ENCODE measurements around the gene RNU5B-1.
A peak's percentile ranks its signal among the peaks of the same experiment; 100 is the strongest.

Gene RNU5B-1

GRCh38 chr15:65311760-65312159, 7.3 kb downstream of the RNU5B-1 start:
- TF ChIP-seq, protein P1, sequence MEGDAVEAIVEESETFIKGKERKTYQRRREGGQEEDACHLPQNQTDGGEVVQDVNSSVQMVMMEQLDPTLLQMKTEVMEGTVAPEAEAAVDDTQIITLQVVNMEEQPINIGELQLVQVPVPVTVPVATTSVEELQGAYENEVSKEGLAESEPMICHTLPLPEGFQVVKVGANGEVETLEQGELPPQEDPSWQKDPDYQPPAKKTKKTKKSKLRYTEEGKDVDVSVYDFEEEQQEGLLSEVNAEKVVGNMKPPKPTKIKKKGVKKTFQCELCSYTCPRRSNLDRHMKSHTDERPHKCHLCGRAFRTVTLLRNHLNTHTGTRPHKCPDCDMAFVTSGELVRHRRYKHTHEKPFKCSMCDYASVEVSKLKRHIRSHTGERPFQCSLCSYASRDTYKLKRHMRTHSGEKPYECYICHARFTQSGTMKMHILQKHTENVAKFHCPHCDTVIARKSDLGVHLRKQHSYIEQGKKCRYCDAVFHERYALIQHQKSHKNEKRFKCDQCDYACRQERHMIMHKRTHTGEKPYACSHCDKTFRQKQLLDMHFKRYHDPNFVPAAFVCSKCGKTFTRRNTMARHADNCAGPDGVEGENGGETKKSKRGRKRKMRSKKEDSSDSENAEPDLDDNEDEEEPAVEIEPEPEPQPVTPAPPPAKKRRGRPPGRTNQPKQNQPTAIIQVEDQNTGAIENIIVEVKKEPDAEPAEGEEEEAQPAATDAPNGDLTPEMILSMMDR (IDR thresholded peaks at IDR 0.05; ENCODE audit: low read depth, low read length) = no peak
- H3K4me3 ChIP-seq (ENCODE audit: low read depth, low read length) = no peak overlapping the region
- DNase-seq = no peak
- H3K4me1 ChIP-seq = peaks cover 6% of the 10 kb centered on the region
- H3K36me3 ChIP-seq = no peaks in the 10 kb centered on the region
- no peaks in the 10 kb centered on the region for H3K9me3 ChIP-seq
- H3K27me3 ChIP-seq = no peaks in the 10 kb centered on the region

GRCh38 chr15:65312400-65312916, 8.0 kb downstream of the RNU5B-1 start:
- no peak overlapping the region for H3K4me3 ChIP-seq (ENCODE audit: low read depth, low read length)
- peaks cover 6% of the 10 kb centered on the region for H3K4me1 ChIP-seq
- no peaks in the 10 kb centered on the region for H3K27me3 ChIP-seq
- TF ChIP-seq, protein P1 (IDR thresholded peaks at IDR 0.05; ENCODE audit: low read depth, low read length) = peak; percentile 10; the same call in 1 of the 2 replicates
- no peaks in the 10 kb centered on the region for H3K9me3 ChIP-seq
- DNase-seq = peak; percentile 46
- H3K36me3 ChIP-seq = no peaks in the 10 kb centered on the region

DNA sequence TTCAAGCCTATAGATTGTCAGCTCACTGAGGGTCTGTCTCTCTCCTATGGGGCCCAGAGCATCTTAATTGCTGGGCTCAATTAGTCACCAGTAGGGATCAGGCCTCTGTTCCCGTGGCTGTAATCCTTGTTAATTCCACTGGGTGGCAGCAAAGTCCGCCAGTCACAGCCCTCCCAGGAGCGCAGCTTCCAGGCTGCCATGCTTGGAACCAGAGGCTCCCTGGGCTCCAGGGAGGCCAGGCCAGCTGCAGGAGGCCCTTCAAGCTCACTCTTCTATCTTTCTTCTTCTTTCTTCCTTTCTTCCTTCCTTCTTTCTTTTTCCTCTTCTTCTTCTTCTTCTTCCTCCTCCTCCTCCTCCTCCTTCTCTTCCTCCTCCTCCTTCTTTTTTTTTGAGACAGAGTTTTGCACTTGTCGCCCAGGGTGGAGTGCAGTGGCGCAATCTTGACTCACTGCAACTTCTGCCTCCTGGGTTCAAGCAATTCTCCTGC, 14.4 kb downstream of the RNU5B-1 start:
- no peak overlapping the region for H3K4me3 ChIP-seq (ENCODE audit: low read depth, low read length)
- no peaks in the 10 kb centered on the region for H3K9me3 ChIP-seq

DNA sequence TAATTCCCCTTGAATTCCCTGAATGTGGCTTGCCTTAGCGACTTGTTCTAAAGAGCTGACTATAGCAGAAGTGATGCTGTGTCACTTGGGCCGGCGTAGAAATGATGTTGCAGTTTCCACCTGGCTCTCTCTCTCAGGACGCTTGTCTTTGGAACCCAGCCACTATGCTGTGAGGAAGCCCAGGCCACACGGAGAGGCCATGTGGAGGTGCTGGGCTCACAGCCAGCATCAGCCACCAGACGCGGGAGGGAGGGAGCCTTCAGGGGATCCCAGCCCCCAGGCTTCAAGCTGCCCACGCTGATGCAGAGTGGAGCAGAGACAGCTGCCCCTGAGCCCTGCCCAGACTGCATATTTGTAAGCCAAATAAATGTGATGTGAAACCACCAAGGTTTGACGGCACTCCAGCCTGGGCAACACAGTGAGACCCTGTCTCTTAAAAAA, 18.6 kb downstream of the RNU5B-1 start:
- TF ChIP-seq, protein P1 (IDR thresholded peaks at IDR 0.05; ENCODE audit: low read depth, low read length) = no peak
- H3K27me3 ChIP-seq = no peaks in the 10 kb centered on the region
- peak; percentile 97 for DNase-seq
- H3K9me3 ChIP-seq = no peaks in the 10 kb centered on the region
- H3K4me3 ChIP-seq (ENCODE audit: low read depth, low read length) = no peak overlapping the region
- no peaks in the 10 kb centered on the region for H3K36me3 ChIP-seq
- H3K4me1 ChIP-seq = peaks cover 15% of the 10 kb centered on the region

More for the DNA sequence above, 14.4 kb downstream of the RNU5B-1 start:
- DNase-seq = peak; percentile 87
- Histone ChIP-seq H3K27me3 (no peaks in the 10 kb centered on the region), H3K4me1 (peaks cover 8% of the 10 kb centered on the region), H3K36me3 (no peaks in the 10 kb centered on the region)
- TF ChIP-seq, protein P1 (IDR thresholded peaks at IDR 0.05; ENCODE audit: low read depth, low read length) = peak; percentile 87

DNA sequence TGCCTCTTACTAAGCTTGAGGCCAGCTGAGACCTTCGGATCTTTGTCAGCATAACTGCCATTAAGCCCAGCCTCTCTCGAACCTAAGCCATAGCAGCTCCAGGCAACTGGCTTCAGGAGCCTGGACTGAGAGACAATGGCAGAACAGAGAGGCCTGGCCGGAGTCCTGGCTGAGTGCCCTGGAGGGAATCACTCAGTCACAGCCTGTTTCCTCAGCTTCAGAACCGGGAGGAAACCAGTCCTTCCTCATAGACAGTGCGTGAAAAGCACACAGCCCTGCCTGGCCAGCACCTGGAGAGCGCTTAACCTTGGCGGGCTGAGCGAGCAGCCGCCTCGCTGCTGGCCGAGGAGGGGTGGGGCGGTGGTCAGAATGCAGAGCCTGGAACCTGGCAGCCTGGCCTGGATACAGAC, 21.6 kb downstream of the RNU5B-1 start:
- TF ChIP-seq, protein P1 (IDR thresholded peaks at IDR 0.05; ENCODE audit: low read depth, low read length) = no peak
- peaks cover 15% of the 10 kb centered on the region for H3K4me1 ChIP-seq
- no peak overlapping the region for H3K4me3 ChIP-seq (ENCODE audit: low read depth, low read length)
- DNase-seq = peak; percentile 85
- H3K36me3 ChIP-seq = peaks cover 20% of the 10 kb centered on the region
- H3K9me3 ChIP-seq = no peaks in the 10 kb centered on the region
- H3K27me3 ChIP-seq = no peaks in the 10 kb centered on the region

DNA sequence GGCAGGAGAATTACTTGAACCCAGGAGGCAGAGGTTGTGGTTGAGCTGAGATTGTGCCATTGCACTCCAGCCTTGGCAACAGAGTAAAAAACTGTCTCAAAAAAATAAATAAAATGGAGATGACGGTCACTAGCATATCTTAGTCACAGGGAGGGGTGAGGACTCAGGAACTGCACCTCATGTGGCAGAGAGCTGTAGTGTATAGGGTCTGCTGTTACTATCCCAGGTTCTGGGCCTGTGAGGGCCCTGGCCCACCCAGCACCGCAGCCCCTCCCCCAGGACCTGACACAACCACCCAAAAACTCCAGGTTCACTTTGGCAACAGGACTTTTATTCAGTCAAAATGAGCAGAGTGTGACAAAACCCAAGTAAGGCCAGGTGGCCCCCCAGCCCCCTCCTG, 22.3 kb downstream of the RNU5B-1 start:
- TF ChIP-seq, protein P1 (IDR thresholded peaks at IDR 0.05; ENCODE audit: low read depth, low read length) = no peak
- no peak for DNase-seq
- H3K9me3 ChIP-seq = no peaks in the 10 kb centered on the region
- H3K4me3 ChIP-seq (ENCODE audit: low read depth, low read length) = no peak overlapping the region
- peaks cover 22% of the 10 kb centered on the region for H3K36me3 ChIP-seq
- H3K4me1 ChIP-seq = peaks cover 15% of the 10 kb centered on the region
- no peaks in the 10 kb centered on the region for H3K27me3 ChIP-seq
